Measurements from ENCODE around the gene PRKD3. TPM values are rescaled to one million over a fixed set of nuclear protein-coding genes. Genes with fewer than 3 reads are reported as not detected.

Gene PRKD3
- total and polyA plus RNA-seq, 10 donors: 12.2 to 78.4 (median 61.2) TPM

DNA sequence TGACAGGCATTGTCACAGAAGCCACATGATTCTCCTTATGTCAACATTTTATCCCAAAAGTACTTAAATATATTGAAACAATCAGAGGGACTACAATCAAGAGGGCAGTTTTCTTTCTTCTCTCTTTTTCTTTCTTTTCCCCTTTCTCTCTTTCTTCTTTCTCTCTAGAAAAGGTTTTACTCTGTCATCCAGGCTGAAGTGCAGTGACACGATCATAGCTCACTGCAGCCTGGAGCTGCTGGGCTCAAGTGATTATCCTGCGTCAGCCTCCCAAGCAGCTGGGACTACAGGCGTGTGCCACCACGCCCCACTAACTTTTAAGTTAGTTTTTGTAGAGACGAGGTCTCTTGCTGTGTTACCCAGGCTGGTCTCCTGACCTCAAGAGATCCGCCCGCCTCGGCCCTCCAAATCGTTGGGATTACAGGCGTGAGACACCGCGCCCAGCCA is 1.0 kb upstream of the PRKD3 start:
- 83 to 90% (median 88%) methylated on average over 12 of the region's 12 CpGs for WGBS, 5 donors
- Histone ChIP-seq H3K4me3 (peak overlapping the region in 7 of 8 donors; percentile 47 to 87 (median 78)), H3K36me3 (no peaks in the 10 kb centered on the region), H3K27ac (peak overlapping the region in 7 of 8 donors; percentile 91 to 97 (median 95)), H3K27me3 (replicated peaks in 1 of 7) (peaks cover 0 to 9% (median 0%) of the 10 kb centered on the region in 7 donors), H3K4me1 (peaks cover 23 to 61% (median 44%) of the 10 kb centered on the region in 6 donors), H3K9me3 (no peaks in the 10 kb centered on the region)
- DNase-seq: no peak
- intact Hi-C loops (cut with DNase I; ENCODE audit: low total_unique reads): no loop called here
- TF ChIP-seq POLR2A (IDR thresholded peaks at IDR 0.05) (no peak), POLR2AphosphoS5 (IDR thresholded peaks at IDR 0.05) (no peak)
- TF ChIP-seq, protein P1, sequence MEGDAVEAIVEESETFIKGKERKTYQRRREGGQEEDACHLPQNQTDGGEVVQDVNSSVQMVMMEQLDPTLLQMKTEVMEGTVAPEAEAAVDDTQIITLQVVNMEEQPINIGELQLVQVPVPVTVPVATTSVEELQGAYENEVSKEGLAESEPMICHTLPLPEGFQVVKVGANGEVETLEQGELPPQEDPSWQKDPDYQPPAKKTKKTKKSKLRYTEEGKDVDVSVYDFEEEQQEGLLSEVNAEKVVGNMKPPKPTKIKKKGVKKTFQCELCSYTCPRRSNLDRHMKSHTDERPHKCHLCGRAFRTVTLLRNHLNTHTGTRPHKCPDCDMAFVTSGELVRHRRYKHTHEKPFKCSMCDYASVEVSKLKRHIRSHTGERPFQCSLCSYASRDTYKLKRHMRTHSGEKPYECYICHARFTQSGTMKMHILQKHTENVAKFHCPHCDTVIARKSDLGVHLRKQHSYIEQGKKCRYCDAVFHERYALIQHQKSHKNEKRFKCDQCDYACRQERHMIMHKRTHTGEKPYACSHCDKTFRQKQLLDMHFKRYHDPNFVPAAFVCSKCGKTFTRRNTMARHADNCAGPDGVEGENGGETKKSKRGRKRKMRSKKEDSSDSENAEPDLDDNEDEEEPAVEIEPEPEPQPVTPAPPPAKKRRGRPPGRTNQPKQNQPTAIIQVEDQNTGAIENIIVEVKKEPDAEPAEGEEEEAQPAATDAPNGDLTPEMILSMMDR (IDR thresholded peaks at IDR 0.05 in 8 of 11, conservative IDR thresholded peaks at IDR 0.05 in 3 of 11): no peak

DNA sequence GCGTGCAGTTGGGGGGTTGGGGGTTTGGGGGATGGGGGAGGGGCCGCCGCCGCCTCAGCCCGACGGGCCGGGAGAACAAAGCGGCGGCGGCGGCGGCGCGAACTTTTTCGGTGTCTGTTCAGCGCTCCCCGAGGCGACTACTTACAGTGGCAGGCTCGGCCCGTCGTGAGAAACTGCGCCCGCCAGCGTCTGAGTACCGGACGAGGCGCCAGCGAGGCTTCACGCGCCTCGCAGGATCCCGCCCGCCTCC is 172 bp downstream of the PRKD3 start:
- peak overlapping the region; percentile 47 to 87 (median 78) for H3K4me3 ChIP-seq
- H3K4me1 ChIP-seq: peaks cover 27 to 73% (median 55%) of the 10 kb centered on the region in 6 donors

DNA sequence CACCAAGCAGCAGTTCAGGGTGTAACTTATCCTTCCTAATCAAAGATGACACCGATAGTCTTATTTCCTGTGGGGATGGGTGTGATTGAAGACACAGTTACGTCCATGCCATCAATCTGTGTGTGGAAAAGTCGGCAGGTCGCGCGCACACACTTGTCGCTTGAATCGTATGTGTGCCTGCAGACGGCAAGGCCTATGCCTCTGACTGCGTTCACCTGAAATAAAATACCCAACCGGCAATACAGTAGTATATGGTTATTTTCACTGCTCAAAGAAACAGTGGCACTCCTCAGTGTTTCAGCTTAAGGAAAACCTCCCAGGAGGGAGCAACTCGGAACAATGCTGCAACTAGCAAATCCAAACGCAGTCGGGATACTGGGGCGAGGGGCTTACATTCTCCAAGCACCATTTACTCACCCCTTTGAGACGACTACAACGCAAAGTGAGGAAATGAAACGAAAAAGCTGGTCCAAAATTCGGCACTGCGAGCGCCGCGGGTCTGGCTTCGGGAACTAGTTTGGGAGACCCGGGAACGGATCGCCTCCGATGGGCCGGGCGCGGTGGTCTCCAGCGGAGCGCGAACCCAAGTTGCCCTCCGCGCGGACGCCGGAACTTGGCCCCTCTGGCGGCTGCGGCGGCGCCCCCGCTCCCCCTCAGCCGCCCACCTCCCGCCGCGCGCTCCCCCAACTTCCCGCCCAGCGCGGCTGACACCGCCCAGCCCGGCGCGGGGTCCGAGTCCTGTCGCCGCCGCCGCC is 675 bp downstream of the PRKD3 start:
- no peaks in the 10 kb centered on the region for H3K27me3 ChIP-seq (replicated peaks in 1 of 7)
- no peaks in the 10 kb centered on the region for H3K36me3 ChIP-seq
- no peaks in the 10 kb centered on the region for H3K9me3 ChIP-seq
- WGBS, 5 donors: 0 to 6% (median 1%) methylated on average over 24 to 61 of the region's 61 CpGs
- peaks cover 32 to 78% (median 60%) of the 10 kb centered on the region in 6 donors for H3K4me1 ChIP-seq
- peak overlapping the region; percentile 47 to 87 (median 78) for H3K4me3 ChIP-seq
- peak overlapping the region; percentile 90 to 97 (median 94) for H3K27ac ChIP-seq
- no peak for TF ChIP-seq POLR2A (IDR thresholded peaks at IDR 0.05)
- TF ChIP-seq, protein P1 (IDR thresholded peaks at IDR 0.05 in 8 of 11, conservative IDR thresholded peaks at IDR 0.05 in 3 of 11): no peak
- peak in 2 of 3 donors; percentile 45 to 59 for TF ChIP-seq POLR2AphosphoS5 (IDR thresholded peaks at IDR 0.05)
- intact Hi-C loops (cut with DNase I; ENCODE audit: low total_unique reads): no loop called here
- peak; percentile 84 for DNase-seq

More for the DNA sequence above, 172 bp downstream of the PRKD3 start:
- Histone ChIP-seq H3K27ac (peak overlapping the region; percentile 90 to 97 (median 94)), H3K27me3 (replicated peaks in 1 of 7) (peaks cover 0 to 4% (median 0%) of the 10 kb centered on the region in 7 donors), H3K36me3 (no peaks in the 10 kb centered on the region), H3K9me3 (no peaks in the 10 kb centered on the region)
- TF ChIP-seq POLR2AphosphoS5 (IDR thresholded peaks at IDR 0.05): peak; percentile 89 to 93 (median 92)
- TF ChIP-seq, protein P1 (IDR thresholded peaks at IDR 0.05 in 8 of 11, conservative IDR thresholded peaks at IDR 0.05 in 3 of 11): no peak
- peak in 1 of 3 donors; percentile 82 for TF ChIP-seq POLR2A (IDR thresholded peaks at IDR 0.05)
- intact Hi-C loops (cut with DNase I; ENCODE audit: low total_unique reads): no loop called here
- DNase-seq: peak; percentile 96
- 0 to 1% (median 0%) methylated on average over 7 to 33 of the region's 33 CpGs; no CpG with 5 or more reads in 1 of the 5 donors for WGBS, 5 donors

DNA sequence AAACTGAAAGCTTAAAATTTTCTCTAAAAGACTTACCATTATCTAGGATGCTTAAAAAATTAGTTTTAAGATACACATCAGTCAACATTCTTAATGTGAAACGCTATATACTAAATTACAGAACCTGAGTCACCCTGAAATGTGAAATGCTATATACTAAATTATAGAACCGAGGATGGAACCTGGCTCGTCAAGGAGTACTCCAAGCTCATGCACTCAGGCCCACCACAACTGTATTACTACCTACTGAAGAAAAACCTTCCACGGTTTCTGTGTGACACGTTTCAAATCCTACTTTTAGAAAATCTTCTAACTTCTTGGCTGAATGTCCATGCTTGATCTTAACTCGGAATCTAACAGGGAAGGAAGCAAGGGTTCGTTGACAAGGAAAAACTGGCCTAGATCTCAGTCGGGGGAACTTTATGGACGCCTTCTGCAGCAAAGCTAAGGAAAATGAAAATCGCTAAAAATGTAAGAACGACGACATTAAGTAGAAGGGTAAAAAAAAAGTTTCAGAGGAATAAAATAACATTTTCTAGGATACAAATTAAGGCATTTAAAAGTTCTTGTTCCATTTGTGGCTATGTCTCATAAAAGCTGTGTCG is 1.4 kb downstream of the PRKD3 start:
- Histone ChIP-seq H3K9me3 (no peaks in the 10 kb centered on the region), H3K36me3 (no peaks in the 10 kb centered on the region), H3K27ac (peak overlapping the region; percentile 90 to 97 (median 94)), H3K4me3 (peak overlapping the region; percentile 47 to 87 (median 78)), H3K4me1 (peaks cover 36 to 85% (median 67%) of the 10 kb centered on the region in 6 donors), H3K27me3 (replicated peaks in 1 of 7) (no peaks in the 10 kb centered on the region)
- DNase-seq: no peak
- intact Hi-C loops (cut with DNase I; ENCODE audit: low total_unique reads): no loop called here
- WGBS, 5 donors: 17 to 36% (median 18%) methylated on average over 13 of the region's 13 CpGs
- peak in 1 of 3 donors; percentile 9 for TF ChIP-seq POLR2A (IDR thresholded peaks at IDR 0.05)
- no peak for TF ChIP-seq POLR2AphosphoS5 (IDR thresholded peaks at IDR 0.05)

All from spleen (tissue), 11 donors.